Measurements from ENCODE around the gene CTDP1.

GRCh38 chr18:79693561-79694205, 14.1 kb downstream of the CTDP1 start:
- TF ChIP-seq CTCF (conservative IDR thresholded peaks at IDR 0.05 in 1 of 2, IDR thresholded peaks at IDR 0.05 in 1 of 2; ENCODE audit: extremely low read depth in 1 of 2, insufficient read depth in 1 of 2, low read depth in 1 of 2, low read length in 2 of 2) (no peak), EZH2 (IDR thresholded peaks at IDR 0.05; ENCODE audit: borderline replicate concordance, low read length) (no peak)

Measured in mammary epithelial cell (primary cell).